ENCODE data around the gene TCF4.

- TF ChIP-seq CTCF (IDR thresholded peaks at IDR 0.05) (no peak), POLR2A (IDR thresholded peaks at IDR 0.05) (no peak)
Measured at GRCh38 chr18:55289775-55290174, 298.2 kb downstream of the TCF4 start.
